Measurements from ENCODE around the gene TNPO1. TPM values are rescaled to one million over a fixed set of nuclear protein-coding genes. Genes with fewer than 3 reads are reported as not detected.

The TNPO1 gene
- total RNA-seq (100 to 1,000 TPM in 4 of 5 donors, 10 to 100 TPM in 1; 79.0 to 531 (median 143) TPM), polyA plus RNA-seq (10 to 100 TPM in 2 of 3 donors, 1 to 10 TPM in 1; 7.5 to 28.3 (median 19.8) TPM)
- long read RNA-seq, donor 1, full-length matches to known transcripts, result 2 of 17 reads
- long read RNA-seq, donor 1, partial matches to known transcripts, result 15 of 17 reads
- long read RNA-seq, donor 1, other reads (novel, unspliced or antisense), result 0 of 17 reads
- long read RNA-seq, donor 2, full-length matches to known transcripts, result 5 of 5 reads
- long read RNA-seq, donor 2, partial matches to known transcripts, result 0 of 5 reads
- long read RNA-seq, donor 2, other reads (novel, unspliced or antisense), result 0 of 5 reads
- long read RNA-seq, donor 3, result 0 reads
- long read RNA-seq, donor 4, result 0 reads
- long read RNA-seq, donor 5, full-length matches to known transcripts, result 8 of 8 reads
- long read RNA-seq, donor 5, partial matches to known transcripts, result 0 of 8 reads
- long read RNA-seq, donor 5, other reads (novel, unspliced or antisense), result 0 of 8 reads
- long read RNA-seq, donor 6, full-length matches to known transcripts, result 7 of 7 reads
- long read RNA-seq, donor 6, partial matches to known transcripts, result 0 of 7 reads
- long read RNA-seq, donor 6, other reads (novel, unspliced or antisense), result 0 of 7 reads
- long read RNA-seq, donor 7, full-length matches to known transcripts, result 6 of 12 reads
- long read RNA-seq, donor 7, partial matches to known transcripts, result 6 of 12 reads
- long read RNA-seq, donor 7, other reads (novel, unspliced or antisense), result 0 of 12 reads
- long read RNA-seq, donor 8, full-length matches to known transcripts, result 4 of 4 reads
- long read RNA-seq, donor 8, partial matches to known transcripts, result 0 of 4 reads
- long read RNA-seq, donor 8, other reads (novel, unspliced or antisense), result 0 of 4 reads
- long read RNA-seq, donor 9, full-length matches to known transcripts, result 6 of 6 reads
- long read RNA-seq, donor 9, partial matches to known transcripts, result 0 of 6 reads
- long read RNA-seq, donor 9, other reads (novel, unspliced or antisense), result 0 of 6 reads
- long read RNA-seq, donor 10, full-length matches to known transcripts, result 2 of 2 reads
- long read RNA-seq, donor 10, partial matches to known transcripts, result 0 of 2 reads
- long read RNA-seq, donor 10, other reads (novel, unspliced or antisense), result 0 of 2 reads

- intact Hi-C loops (cut with DNase I; ENCODE audit: low total_unique reads), result no loop called here
- WGBS, 5 donors, result 0 to 1% (median 0%) methylated on average over 58 to 93 of the region's 93 CpGs
- H3K36me3 ChIP-seq, result no peaks in the 10 kb centered on the region
- peak within 1 kb of the TSS; percentile 70 to 88 (median 80) for H3K4me3 ChIP-seq
- DNase-seq, result peak; percentile 94 to 98
- no peaks in the 10 kb centered on the region for H3K9me3 ChIP-seq
- peak within 1 kb of the TSS; percentile 96 to 100 (median 98) for H3K27ac ChIP-seq
- H3K27me3 ChIP-seq, result no peaks in the 10 kb centered on the region
- no peak for TF ChIP-seq EP300 (IDR thresholded peaks at IDR 0.05)
- peak; percentile 88 to 96 (median 93) for TF ChIP-seq POLR2AphosphoS5 (IDR thresholded peaks at IDR 0.05)
- TF ChIP-seq POLR2A (IDR thresholded peaks at IDR 0.05), result peak in 1 of 4 donors; percentile 82
- no peak for TF ChIP-seq CTCF (IDR thresholded peaks at IDR 0.05)
- peaks cover 0 to 38% (median 21%) of the 10 kb centered on the region in 4 donors for H3K4me1 ChIP-seq
Observed at GRCh38 chr5:72816284-72817075, at the start of gene TNPO1. TSS of gene TNPO1 (plus strand) at chr5:72816661. CDS start at chr5:72816738, 77 bp downstream.

GRCh38 chr5:72767289-72768010 lies 49.0 kb upstream of the TNPO1 start:
- DNase-seq, result peak in 1 of 2 donors; percentile 12
- no peak overlapping the region for H3K4me3 ChIP-seq
- H3K36me3 ChIP-seq, result no peaks in the 10 kb centered on the region
- peaks cover 0 to 4% (median 0%) of the 10 kb centered on the region in 4 donors for H3K9me3 ChIP-seq
- 63 to 70% (median 64%) methylated on average over 7 of the region's 7 CpGs for WGBS, 5 donors
- H3K27ac ChIP-seq, result no peak overlapping the region
- intact Hi-C loops (cut with DNase I; ENCODE audit: low total_unique reads), result no loop called here
- H3K4me1 ChIP-seq, result no peaks in the 10 kb centered on the region
- no peaks in the 10 kb centered on the region for H3K27me3 ChIP-seq
- TF ChIP-seq POLR2A (IDR thresholded peaks at IDR 0.05), result no peak

GRCh38 chr5:72770266-72770665 lies 46.2 kb upstream of the TNPO1 start:
- intact Hi-C loops (cut with DNase I; ENCODE audit: low total_unique reads), result no loop called here
- H3K27me3 ChIP-seq, result no peaks in the 10 kb centered on the region
- no peak overlapping the region for H3K4me3 ChIP-seq
- no peaks in the 10 kb centered on the region for H3K36me3 ChIP-seq
- H3K9me3 ChIP-seq, result peaks cover 0 to 4% (median under 1%) of the 10 kb centered on the region in 4 donors
- no peak overlapping the region for H3K27ac ChIP-seq
- 89 to 96% (median 93%) methylated on average over 4 of the region's 4 CpGs for WGBS, 5 donors
- DNase-seq, result no peak
- TF ChIP-seq POLR2AphosphoS5 (IDR thresholded peaks at IDR 0.05) (no peak), EP300 (IDR thresholded peaks at IDR 0.05) (no peak), POLR2A (IDR thresholded peaks at IDR 0.05) (no peak), CTCF (IDR thresholded peaks at IDR 0.05) (no peak)
- H3K4me1 ChIP-seq, result no peaks in the 10 kb centered on the region

- intact Hi-C loops (cut with DNase I; ENCODE audit: low total_unique reads), result no loop called here
- H3K4me1 ChIP-seq, result no peaks in the 10 kb centered on the region
- H3K4me3 ChIP-seq, result no peak overlapping the region
- no peak for DNase-seq
- H3K27ac ChIP-seq, result no peak overlapping the region
- H3K36me3 ChIP-seq, result no peaks in the 10 kb centered on the region
- TF ChIP-seq POLR2A (IDR thresholded peaks at IDR 0.05) (no peak), EP300 (IDR thresholded peaks at IDR 0.05) (no peak), CTCF (IDR thresholded peaks at IDR 0.05) (no peak), POLR2AphosphoS5 (IDR thresholded peaks at IDR 0.05) (no peak)
- WGBS, 5 donors, result 89 to 98% (median 95%) methylated on average over 1 of the region's 1 CpG
- H3K27me3 ChIP-seq, result no peaks in the 10 kb centered on the region
- H3K9me3 ChIP-seq, result peaks cover 0 to 38% (median 25%) of the 10 kb centered on the region in 4 donors
Observed at GRCh38 chr5:72776684-72777083, 39.8 kb upstream of the TNPO1 start.
